Activated naive CD4-positive, alpha-beta T cell treated with anti-CD3 and anti-CD28 coated beads for 36 hours (primary cell): ENCODE data around the gene SLC6A18. TPM values are rescaled to one million over a fixed set of nuclear protein-coding genes. Genes with fewer than 3 reads are reported as not detected.

Experiments used
- CTCF ChIA-PET: fragments of 350-600 bp; sonication (Branson Sonifier 250); formaldehyde crosslinking; loops from one replicate; lab custom pipeline; 2021; ENCODE audit warnings: antibody characterized with exemption; lab: Charles Lee
- DNase-seq: peaks from one replicate; pipeline ENCODE4 v3.0.0-alpha.2; 2020
- H3K27ac Mint-ChIP-seq: one replicate; pipeline ENCODE4 v1.8.0; 2021; ENCODE audit warnings: mild to moderate bottlenecking, mixed read lengths
- H3K27me3 Mint-ChIP-seq: one replicate; pipeline ENCODE4 v1.8.0; 2021; ENCODE audit warnings: low read depth, mixed read lengths
- H3K36me3 Mint-ChIP-seq: one replicate; pipeline ENCODE4 v1.8.0; 2021; ENCODE audit warnings: low read depth, mixed read lengths
- H3K4me1 Mint-ChIP-seq: one replicate; pipeline ENCODE4 v1.8.0; 2021; ENCODE audit warnings: low read depth, mixed read lengths
- H3K4me3 Mint-ChIP-seq: one replicate; pipeline ENCODE4 v1.8.0; 2021; ENCODE audit warnings: mild to moderate bottlenecking, moderate library complexity, mixed read lengths
- H3K9me3 Mint-ChIP-seq: one replicate; pipeline ENCODE4 v1.8.0; 2021; ENCODE audit warnings: mixed read lengths
- intact Hi-C: fragments of 100-400 bp; cut with micrococcal nuclease; formaldehyde crosslinking; loops from one replicate; pipeline ENCODE4 v1.15.1; 2023
- total RNA-seq, 2 experiments: library from RNA; stranded (reverse); gene quantifications; one replicate each; pipeline ENCODE4 v1.2.3, GENCODE V29; 2021

SLC6A18 gene
- total RNA-seq, 2 experiments from 2014 or later: not detected

DNA sequence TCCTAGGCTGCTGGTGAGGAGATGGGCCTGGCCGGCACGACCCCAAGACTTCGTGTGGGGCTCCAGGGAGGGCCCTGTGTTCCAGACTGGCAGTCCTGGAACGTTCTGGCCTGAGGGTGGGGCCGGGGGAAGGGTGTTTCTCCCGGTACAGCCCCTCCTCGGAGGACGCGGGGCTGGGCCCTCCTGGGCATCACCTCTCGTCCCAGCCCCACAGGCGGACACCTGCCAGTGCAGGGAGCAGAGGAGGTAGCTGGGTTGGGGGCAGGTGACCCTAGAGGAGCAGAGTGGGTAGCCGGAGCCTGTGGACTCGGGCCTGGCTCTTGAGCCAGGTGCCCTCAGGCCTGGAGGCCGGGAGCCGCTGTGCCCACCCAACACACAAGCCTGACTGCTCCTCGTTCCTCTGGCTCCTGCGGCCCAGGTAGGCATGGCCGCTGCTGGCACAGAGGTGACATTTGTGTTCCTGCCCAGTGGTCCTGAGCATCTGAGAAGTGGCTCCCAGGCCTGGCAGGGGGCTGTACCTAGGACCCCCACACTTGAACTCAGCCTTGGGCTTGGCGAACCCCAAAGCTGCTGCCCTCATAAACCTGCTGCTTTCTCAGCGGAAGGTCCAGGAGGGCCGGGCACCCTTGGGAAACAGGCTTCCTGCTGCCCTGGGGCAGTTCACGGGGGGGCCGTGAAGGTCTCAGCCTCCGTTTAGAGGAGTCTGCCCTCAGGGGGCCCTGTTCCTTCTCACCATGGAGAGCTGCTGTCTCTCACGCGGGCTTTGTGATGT is 23.0 kb upstream of the SLC6A18 start:
- no peaks in the 10 kb centered on the region for H3K36me3 Mint-ChIP-seq
- CTCF ChIA-PET: interaction anchor here (0.6 kb wide), 1 partner anchor 271 kb away, joined by 4 read pairs; no protein-coding TSS in a partner anchor
- H3K9me3 Mint-ChIP-seq: no peaks in the 10 kb centered on the region
- H3K4me1 Mint-ChIP-seq: no peaks in the 10 kb centered on the region
- no peak for DNase-seq
- intact Hi-C loops: no loop called here
- H3K27me3 Mint-ChIP-seq: peaks cover 2% of the 10 kb centered on the region
- no peak overlapping the region for H3K27ac Mint-ChIP-seq
- H3K4me3 Mint-ChIP-seq: no peak overlapping the region

DNA sequence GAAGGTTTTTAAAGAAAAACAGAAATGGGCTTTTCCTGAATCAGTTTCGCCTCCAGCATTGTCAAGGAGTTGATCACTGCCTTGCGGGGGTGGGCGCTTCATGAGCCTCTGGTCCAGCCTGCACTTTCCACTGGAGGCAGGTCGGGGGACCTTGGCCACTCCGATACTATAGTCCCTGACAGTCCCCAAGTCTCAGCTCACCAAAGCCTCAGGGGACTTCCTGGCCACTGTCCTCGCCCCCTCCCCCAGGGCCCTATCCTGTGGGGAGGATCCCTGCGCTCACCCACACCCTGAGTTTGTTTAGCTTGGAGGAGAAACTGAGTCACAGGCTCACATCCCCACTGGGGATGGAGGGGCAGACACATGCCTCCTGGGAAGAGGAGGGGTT is 22.4 kb upstream of the SLC6A18 start:
- no peak for DNase-seq
- CTCF ChIA-PET: no interaction called here
- peaks cover 2% of the 10 kb centered on the region for H3K27me3 Mint-ChIP-seq
- no peaks in the 10 kb centered on the region for H3K4me1 Mint-ChIP-seq
- H3K36me3 Mint-ChIP-seq: no peaks in the 10 kb centered on the region
- intact Hi-C loops: no loop called here
- H3K9me3 Mint-ChIP-seq: no peaks in the 10 kb centered on the region
- H3K27ac Mint-ChIP-seq: no peak overlapping the region
- H3K4me3 Mint-ChIP-seq: no peak overlapping the region

DNA sequence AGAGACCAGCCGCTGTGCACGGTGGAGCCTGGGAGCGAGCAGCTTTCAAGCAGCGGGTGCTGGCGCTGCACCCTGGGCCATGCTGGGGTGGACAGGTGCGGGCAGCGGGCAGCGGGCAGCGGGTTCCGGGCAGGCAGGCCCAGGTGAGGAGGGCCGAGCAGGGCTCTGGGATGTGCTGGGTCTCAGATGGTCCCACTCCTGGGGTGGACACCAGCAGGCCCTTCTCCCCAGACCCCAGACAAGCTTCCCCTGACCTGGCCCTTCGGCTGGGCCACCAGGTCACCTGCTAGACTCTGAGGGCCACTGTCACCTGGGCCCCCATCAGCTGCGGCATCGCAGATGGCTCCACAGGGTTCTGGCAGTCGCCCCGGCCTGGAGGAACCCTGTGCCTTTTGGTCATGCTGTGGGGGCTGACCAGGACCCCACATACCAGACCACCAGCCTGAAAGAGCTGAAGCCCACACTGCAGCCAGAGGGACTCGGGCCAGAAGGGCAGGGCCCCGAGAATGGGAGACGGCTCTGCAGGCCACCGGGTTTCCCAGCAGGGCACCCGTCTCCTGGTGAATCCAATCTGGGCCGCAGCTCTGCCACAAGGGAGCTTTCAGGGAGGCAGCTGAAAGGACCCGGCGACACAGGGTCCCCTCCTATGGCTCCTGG is 21.7 kb upstream of the SLC6A18 start:
- Mint-ChIP-seq H3K4me1 (no peaks in the 10 kb centered on the region), H3K9me3 (no peaks in the 10 kb centered on the region), H3K27ac (no peak overlapping the region), H3K36me3 (no peaks in the 10 kb centered on the region), H3K27me3 (peaks cover 2% of the 10 kb centered on the region), H3K4me3 (no peak overlapping the region)
- DNase-seq: no peak
- intact Hi-C loops: no loop called here
- CTCF ChIA-PET: no interaction called here

DNA sequence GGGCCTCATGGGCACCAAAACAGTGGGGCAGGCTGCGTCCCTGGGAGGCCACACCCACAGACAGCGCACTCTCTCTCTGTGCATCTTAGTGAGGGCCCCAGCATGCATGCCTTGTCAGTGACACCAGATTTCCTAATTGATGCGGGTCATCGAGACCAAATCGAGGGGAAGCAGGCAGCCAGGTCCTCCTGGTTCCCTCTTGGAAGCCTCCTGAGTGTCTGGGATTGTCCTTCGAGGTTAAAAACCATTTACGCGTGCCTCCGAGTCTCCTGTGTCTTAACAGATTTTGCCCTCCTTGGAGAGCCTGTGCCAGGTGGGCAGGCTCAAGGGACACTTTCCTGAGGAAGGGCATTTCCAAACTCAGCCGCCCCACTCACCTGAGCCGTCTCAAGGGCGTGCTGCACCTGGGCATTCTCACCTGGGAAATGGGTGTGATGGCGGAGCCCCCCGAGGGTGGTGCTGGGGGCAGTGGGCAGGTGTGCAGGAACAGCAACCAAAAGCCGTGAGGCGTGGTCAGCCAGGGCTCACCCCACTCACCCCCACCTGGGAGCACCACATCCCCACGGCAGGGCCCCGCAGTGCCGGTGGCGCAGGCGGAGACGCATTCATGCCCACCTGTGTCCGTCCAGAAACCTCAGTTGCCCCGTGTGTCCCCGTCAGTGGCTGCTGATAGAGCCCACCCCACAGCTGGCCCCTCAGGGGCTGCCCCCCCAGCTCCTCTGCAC is 21.1 kb upstream of the SLC6A18 start:
- peaks cover 2% of the 10 kb centered on the region for H3K27me3 Mint-ChIP-seq
- CTCF ChIA-PET: no interaction called here
- DNase-seq: no peak
- no peak overlapping the region for H3K4me3 Mint-ChIP-seq
- H3K27ac Mint-ChIP-seq: no peak overlapping the region
- no peaks in the 10 kb centered on the region for H3K4me1 Mint-ChIP-seq
- no peaks in the 10 kb centered on the region for H3K9me3 Mint-ChIP-seq
- intact Hi-C loops: no loop called here
- H3K36me3 Mint-ChIP-seq: no peaks in the 10 kb centered on the region

DNA sequence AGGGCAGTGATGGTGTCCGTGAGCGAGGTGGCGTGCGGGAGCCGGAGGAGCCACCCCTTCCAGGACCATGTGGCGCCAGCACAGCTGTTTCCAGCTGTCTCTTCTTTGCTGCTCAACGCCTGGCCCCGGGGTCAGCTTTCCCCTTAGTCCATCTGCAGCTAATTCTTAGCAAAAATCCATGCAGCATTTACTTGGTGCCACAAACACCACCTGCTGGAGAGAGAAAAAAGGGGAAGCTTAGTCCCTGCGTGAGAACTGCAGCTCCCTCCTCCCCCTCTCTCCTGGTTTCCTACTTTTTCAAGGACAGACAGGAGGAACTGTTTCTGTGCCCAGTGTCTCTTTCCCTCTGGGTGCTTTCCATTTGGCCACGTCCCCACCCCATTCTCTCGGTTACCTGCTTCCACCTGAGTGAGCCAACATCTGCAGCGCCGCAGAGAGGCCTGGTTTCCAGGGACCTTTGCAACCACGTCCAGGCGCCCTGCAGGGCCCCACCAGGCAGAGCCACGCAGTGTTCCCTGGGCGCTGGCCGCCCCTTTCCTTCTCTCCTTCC is 20.4 kb upstream of the SLC6A18 start:
- Mint-ChIP-seq H3K4me3 (no peak overlapping the region), H3K27ac (no peak overlapping the region), H3K9me3 (no peaks in the 10 kb centered on the region), H3K27me3 (peaks cover 2% of the 10 kb centered on the region), H3K4me1 (no peaks in the 10 kb centered on the region), H3K36me3 (no peaks in the 10 kb centered on the region)
- intact Hi-C loops: no loop called here
- no peak for DNase-seq
- CTCF ChIA-PET: no interaction called here

DNA sequence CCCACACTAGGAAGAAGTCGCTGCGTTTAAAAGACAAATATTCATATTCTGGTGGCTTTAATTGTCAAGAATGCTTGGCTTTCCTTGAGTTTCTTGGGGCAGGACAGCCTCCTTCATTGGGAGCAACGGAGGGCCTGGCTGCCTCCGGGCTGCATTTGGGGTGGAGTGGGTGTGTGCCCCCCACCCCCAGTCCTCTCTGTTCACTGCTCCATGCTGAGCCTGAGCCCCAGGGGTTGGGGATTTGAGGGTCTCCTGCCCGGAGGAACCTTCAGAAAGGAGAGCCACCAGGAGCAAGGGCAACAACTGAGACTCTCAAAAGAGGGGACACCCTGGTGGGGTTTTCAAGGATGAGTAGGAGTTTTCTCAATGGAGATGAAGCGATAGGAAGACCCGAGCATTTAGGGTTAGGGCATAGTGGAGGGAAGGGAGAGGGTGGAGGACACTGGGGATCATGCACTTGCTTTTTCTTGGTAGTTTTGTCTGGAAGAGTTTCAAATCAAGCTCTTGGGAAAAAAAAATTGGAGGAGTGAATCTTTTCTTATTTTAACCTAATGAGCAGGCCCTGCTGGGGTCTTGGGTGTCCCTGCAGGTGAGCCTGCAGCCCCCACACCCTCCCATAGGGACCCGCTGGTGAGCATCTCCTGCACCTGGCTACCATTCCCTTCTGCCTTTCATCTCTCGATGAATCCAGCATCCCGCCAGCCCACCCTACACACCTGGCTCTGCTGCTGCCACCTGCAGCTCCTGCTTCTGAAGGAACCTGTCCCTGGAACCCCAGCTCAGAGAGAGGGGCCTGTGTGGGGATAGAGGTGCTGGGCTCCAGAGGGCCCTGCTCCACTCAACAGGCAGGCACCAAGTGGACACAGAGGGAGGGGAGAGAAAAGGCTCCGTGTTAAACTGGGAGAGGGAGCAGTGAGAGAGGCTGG is 19.7 kb upstream of the SLC6A18 start:
- Mint-ChIP-seq H3K27ac (no peak overlapping the region), H3K9me3 (no peaks in the 10 kb centered on the region), H3K4me3 (no peak overlapping the region), H3K36me3 (no peaks in the 10 kb centered on the region), H3K4me1 (no peaks in the 10 kb centered on the region), H3K27me3 (peaks cover 2% of the 10 kb centered on the region)
- CTCF ChIA-PET: no interaction called here
- intact Hi-C loops: no loop called here
- no peak for DNase-seq

DNA sequence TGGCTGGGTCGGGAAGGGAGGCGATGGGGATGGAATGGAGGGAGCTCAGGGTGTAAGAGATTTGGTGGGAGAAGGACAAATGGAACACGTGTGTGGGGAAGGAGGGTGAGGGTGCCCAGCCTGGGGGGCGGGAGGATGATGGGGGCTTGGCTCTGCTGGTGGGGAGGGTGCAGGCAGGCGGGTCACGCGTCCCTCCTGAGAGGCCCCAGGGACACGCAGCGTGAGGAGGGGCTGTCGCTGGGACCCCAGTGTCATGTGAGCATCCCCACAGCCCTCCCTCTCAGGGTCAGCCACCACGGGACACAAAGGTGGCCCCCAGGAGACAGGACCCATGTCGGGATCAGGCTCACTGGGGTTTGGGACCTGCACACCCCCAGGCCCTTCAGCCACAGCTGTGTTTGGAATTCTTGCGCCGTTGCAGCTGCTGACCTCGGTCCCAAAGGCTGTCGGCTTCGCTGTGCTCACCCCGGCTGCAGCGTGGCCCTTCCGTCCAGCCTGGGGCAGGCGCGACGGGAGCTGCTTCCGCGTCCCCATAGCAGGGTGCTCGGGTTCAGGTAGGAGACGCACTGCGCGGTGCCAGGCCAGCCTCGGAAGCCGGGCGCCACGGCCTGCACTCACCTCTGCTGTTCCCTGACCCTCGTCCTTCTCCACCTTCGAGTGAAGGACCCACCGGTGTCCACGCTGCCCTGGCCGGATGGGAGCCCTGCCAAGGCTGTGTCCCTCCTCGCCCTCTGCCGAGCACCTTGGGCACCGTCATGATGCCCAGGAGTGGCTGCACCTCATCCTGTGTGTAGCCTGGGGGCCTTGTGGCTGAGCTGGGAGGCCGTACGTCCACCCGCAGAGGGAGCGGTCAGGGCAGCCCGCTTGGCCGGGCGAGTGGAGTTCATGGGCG is 18.4 kb upstream of the SLC6A18 start:
- no peak overlapping the region for H3K27ac Mint-ChIP-seq
- no peak for DNase-seq
- H3K36me3 Mint-ChIP-seq: no peaks in the 10 kb centered on the region
- H3K4me1 Mint-ChIP-seq: no peaks in the 10 kb centered on the region
- intact Hi-C loops: no loop called here
- H3K27me3 Mint-ChIP-seq: peaks cover 2% of the 10 kb centered on the region
- H3K9me3 Mint-ChIP-seq: no peaks in the 10 kb centered on the region
- no peak overlapping the region for H3K4me3 Mint-ChIP-seq
- CTCF ChIA-PET: interaction anchor here (0.5 kb wide), 1 partner anchor 219 kb away, joined by 3 read pairs; no protein-coding TSS in a partner anchor

DNA sequence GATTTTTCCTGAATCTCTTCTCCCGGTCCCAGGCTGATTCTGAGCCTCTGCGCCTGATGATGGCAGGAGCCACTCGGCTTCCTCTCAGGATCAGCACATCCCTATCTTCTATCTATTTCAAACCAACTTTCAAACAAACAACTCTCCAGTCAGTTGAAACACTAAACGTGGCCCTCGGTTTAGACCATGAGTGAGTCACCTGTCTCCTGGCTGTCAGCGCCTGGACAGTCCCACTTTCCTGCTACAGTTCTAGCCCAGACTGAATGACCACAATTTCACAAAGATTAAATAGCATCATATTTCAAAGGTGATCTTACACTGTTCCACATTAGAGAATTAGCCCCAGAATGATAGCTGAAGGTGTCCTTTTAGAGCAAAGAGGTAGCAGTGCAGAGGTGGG is 17.6 kb upstream of the SLC6A18 start:
- Mint-ChIP-seq H3K36me3 (no peaks in the 10 kb centered on the region), H3K4me1 (no peaks in the 10 kb centered on the region), H3K4me3 (no peak overlapping the region), H3K27ac (no peak overlapping the region), H3K27me3 (peaks cover 2% of the 10 kb centered on the region), H3K9me3 (no peaks in the 10 kb centered on the region)
- CTCF ChIA-PET: no interaction called here
- no peak for DNase-seq
- intact Hi-C loops: no loop called here

DNA sequence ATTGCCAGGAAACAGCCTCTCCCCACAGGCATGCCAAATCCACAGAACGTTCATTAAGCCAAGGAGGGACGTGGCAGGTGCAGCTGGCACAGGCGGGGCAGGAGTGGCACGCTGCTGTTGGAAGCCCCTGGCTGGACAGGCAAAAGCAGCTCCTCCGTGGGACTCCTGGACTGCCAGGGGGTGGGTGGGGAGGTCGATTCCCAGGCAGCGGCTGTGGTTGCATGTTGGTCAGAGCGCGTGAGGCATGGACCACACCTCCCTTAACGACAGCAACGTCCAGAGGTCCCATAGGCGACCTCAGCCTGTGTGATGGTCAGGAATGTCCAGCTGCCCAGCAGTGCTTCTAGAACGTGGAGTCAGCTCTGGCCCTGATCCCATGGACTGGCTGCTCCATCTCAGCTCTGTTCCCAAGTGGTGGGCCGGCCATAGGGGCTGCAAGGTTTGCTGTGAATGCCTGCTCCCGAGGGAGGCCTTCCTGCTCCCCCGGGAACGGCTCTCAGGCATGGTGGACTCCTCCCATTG is 16.9 kb upstream of the SLC6A18 start:
- Mint-ChIP-seq H3K27ac (no peak overlapping the region), H3K36me3 (no peaks in the 10 kb centered on the region), H3K4me3 (no peak overlapping the region), H3K9me3 (no peaks in the 10 kb centered on the region), H3K4me1 (no peaks in the 10 kb centered on the region), H3K27me3 (peaks cover 2% of the 10 kb centered on the region)
- CTCF ChIA-PET: no interaction called here
- no peak for DNase-seq
- intact Hi-C loops: no loop called here

DNA sequence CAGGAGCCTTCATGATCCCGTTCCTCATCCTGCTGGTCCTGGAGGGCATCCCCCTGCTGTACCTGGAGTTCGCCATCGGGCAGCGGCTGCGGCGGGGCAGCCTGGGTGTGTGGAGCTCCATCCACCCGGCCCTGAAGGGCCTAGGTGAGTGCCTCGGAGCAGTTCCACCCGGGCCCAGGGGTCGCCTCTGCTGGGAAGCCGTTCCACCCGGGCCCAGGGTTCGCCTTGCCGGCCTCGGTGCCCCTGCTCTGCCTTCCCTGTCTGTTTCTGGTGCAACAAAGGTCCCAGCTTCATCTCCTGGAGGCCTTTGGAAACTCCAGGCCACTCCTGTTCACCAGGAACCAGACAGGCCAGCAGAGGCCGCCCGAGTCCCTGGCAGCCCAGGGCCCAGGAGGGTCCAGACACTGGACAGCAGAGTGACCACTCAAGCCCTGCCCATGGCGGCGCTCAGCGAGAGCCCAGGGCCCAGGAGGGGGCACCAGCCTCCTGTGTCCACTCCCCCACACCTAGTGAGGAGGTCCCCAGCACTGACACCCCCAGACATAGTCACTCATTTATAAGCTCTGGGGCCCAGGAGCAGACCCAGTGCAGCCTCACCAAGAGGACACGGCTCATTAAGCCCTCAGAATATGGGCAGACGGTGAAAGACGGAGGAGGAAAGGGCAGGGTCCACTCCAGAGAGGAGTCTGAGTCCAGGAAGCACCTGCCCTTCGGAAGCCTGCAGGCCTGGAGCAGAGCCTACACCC is 16.3 kb upstream of the SLC6A18 start:
- intact Hi-C loops: no loop called here
- Mint-ChIP-seq H3K36me3 (no peaks in the 10 kb centered on the region), H3K9me3 (no peaks in the 10 kb centered on the region), H3K27me3 (peaks cover 2% of the 10 kb centered on the region), H3K4me3 (no peak overlapping the region), H3K4me1 (no peaks in the 10 kb centered on the region), H3K27ac (no peak overlapping the region)
- no peak for DNase-seq
- CTCF ChIA-PET: no interaction called here
